GM10266 (cell line): ENCODE results near the gene NF1.

Experiments used
- DNase-seq: peaks from one replicate; pipeline ENCODE4 v3.0.0; 2012; ENCODE audit errors: extremely low spot score
- TF ChIP-seq, protein P1 (sequence below): IDR thresholded peaks from 2 replicates; pipeline ENCODE4 v1.5.1; 2012; ENCODE audit warnings: mild to moderate bottlenecking, low read depth; ENCODE audit not compliant: control insufficient read depth, insufficient read depth; ENCODE audit errors: missing control alignments

The NF1 gene

DNA sequence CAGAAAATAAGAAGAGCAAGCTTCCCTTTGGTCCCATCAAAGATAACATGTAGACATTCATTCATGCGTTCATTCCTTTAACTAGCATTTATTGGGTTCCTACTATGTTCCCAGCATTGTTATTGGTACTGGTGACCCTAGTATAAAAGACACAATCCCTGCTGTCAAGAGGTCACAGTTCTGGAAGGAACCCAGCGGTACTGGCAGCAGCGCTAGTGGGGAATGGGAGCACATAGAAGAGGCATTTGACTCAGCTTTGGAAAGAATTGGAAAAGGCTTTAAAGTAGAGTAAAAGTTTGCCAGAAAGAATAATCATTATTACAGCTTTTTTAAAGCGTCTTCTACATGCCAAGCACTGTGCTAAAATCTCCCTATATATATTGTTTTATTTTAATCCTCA lies 41.7 kb upstream of the NF1 start:
- TF ChIP-seq, protein P1, sequence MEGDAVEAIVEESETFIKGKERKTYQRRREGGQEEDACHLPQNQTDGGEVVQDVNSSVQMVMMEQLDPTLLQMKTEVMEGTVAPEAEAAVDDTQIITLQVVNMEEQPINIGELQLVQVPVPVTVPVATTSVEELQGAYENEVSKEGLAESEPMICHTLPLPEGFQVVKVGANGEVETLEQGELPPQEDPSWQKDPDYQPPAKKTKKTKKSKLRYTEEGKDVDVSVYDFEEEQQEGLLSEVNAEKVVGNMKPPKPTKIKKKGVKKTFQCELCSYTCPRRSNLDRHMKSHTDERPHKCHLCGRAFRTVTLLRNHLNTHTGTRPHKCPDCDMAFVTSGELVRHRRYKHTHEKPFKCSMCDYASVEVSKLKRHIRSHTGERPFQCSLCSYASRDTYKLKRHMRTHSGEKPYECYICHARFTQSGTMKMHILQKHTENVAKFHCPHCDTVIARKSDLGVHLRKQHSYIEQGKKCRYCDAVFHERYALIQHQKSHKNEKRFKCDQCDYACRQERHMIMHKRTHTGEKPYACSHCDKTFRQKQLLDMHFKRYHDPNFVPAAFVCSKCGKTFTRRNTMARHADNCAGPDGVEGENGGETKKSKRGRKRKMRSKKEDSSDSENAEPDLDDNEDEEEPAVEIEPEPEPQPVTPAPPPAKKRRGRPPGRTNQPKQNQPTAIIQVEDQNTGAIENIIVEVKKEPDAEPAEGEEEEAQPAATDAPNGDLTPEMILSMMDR, result no peak
- no peak for DNase-seq

DNA sequence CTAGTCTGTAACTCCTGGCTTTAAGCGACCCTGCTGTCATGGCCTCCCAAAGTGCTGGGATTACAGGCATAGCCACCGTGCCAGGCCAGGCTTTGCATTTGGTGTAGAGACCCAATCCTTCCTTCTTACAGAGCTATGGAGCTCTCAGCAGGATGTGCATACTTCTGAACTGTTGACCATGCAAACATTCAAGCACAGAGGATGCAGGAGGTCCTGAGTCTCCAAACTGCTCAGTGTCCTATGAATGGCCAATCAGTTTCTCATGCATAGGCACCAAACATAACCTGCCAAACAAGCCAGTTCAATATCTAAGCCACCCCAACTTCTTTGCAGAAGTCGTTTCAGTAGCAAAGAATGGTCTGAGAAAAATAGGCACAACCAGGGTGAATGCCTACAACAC lies 40.0 kb upstream of the NF1 start:
- no peak for DNase-seq

DNA sequence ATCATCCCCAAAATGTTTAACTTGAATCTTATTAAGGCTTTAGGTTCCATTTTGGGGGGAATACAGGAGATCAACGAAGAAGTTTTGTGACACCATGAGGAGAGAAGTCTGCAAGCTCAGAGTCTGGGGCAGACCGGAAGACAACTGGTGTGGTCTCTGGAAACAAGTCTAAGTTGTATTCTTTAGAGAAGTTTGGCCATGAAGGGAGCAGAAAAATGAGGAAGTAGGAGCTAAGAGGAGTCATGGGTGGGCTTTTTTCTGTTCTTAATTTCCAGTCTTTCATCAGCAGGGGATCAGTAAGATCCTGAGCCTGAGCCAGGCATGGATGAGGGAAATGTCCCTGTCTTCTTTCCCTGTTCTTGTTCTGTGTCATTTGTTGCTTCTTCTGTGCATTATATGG lies 35.8 kb upstream of the NF1 start:
- TF ChIP-seq, protein P1, result no peak
- DNase-seq, result no peak

More for the DNA sequence above, 40.0 kb upstream of the NF1 start:
- TF ChIP-seq, protein P1, result no peak

DNA sequence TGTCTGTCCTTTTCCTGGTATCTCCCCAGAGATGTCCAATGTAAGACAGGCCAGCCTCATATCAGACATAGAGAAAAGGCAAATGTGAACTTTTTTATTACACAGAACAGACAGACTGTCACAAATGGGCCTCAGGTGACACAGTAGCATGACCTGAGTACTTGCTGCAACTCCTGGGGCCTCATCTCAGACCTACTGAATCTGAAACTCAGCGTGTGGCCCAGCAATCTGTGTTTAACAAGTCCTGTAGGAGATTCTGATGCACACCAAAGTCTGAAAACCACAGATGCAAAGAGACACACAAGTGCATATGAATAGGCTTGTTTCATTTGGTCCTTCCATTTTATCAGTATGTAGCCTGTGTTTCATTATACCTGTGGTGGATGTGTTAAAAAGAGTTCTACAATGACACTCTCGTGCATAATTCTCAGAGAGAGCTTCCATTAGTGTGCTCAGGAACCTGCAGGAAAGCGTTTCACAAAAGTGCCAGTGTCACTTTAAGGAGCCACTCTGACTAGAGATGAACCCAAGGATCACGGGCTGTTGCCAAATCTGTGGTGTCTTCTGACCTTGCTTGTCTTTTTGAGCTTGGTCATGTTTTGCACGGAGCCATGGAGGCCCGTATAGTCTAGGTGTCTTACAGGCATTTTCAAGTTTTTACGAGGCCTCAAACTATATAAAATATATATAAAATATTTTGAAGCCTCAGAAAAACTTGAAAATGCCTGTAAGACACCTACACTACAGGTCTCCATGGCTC lies 33.8 kb upstream of the NF1 start:
- TF ChIP-seq, protein P1, result no peak
- DNase-seq, result no peak

DNA sequence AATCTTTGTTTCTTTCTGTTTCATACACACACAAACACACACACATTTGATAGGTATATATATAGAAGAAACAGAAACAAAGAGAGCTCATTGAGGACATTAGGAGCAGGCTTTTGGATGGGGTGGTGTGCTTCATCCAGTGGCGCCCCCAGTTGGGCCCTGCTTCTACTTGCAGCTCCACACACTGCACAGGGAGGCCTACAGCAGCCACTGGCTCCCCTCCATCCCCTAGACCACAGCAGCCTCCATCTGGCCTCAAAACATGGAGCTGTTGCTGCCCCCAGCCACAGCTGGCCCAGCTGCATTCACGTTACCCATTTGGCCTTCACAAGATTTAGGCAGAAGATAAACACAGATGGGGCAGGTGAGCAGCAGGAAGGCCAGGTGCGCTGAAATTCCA lies 33.1 kb upstream of the NF1 start:
- DNase-seq, result no peak
- TF ChIP-seq, protein P1, result no peak

DNA sequence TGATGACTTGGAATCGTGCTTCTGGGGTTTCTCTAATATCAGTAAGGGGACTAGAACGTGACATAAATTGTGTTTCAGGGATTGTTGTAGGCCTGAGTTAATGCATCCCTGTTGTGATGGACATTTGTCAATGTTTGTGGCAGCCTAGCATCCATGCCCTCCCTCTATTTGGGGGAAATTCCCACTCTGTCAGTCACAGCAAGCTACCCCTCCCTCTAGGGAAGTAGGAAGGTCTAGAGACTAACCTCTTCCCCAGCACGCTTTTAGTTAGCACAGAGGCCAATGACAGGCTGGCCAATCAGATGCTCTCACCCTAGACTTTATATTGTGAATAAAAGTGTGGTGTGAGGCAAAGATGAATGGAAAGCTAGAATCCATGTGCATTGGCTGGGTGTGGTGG lies 32.4 kb upstream of the NF1 start:
- no peak for DNase-seq
- TF ChIP-seq, protein P1, result no peak

DNA sequence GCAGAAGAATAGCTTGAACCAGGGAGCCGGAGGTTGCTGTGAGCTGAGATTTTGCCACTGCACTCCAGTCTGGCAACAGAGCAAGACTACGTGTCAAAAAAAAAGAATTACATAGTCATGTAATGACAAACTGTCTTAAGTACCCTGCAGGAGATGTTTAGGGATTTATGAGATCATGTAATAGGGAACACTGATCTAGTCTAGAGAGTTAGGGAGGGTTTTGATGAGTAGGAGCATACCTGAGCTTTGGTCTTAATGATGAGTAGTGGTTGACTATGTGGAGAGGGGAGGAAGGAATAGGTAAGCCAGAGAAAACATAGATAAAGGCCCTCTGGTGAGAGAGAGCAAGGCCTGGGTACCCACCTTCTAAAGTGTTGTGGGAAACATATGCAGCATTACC lies 30.1 kb upstream of the NF1 start:
- no peak for DNase-seq
- TF ChIP-seq, protein P1, result no peak
